HUDEP-2 (cell line): Measurements from ENCODE around the gene ACER1.

Experiments
- DNase-seq, 76 experiments: peaks; one replicate each; lab custom pipeline; 2025; ENCODE audit not compliant: unreplicated experiment in 76 of 76; lab: John Stamatoyannopoulos, UW

Gene ACER1

GRCh38 chr19:6270076-6270745 lies 63.2 kb downstream of the ACER1 start:
- no peak for DNase-seq

DNA sequence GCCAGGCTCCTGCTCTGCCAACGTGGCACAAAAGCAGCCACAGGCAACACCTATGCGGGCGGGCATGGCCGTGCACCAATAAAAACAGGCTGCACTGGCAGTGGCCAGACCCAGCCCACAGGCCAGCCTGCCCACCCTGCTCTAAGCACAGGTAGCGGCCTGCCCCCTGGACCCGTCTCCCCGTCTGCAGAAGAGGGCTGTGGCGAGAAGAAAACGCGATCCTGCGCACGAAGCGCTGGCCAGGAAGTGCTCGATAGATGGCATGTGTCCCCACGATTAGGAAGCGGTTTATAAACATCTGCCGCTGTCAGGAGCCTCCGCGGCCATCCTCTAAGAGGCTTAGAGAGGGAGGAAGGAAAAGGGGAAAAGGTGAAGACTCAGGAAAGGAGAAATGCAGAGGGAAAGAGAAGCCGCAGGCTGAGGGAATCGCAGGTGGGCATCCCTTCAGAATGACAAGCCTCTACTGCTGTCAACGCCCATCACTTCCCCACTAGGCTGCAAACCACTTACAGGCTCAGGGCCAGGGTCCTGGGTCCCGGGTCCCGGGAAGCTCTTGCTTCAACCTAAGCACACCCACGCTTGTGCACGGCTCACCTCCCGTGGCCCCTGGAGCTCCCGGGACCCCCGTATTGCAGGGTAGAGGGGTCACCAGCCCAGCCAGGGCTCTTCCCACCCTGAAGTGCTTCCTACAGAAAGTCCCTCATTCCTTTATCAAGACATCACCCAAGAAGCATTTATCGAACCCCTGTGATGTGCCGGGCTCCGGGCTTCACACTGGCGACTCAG lies 64.1 kb downstream of the ACER1 start:
- DNase-seq: no peak

DNA sequence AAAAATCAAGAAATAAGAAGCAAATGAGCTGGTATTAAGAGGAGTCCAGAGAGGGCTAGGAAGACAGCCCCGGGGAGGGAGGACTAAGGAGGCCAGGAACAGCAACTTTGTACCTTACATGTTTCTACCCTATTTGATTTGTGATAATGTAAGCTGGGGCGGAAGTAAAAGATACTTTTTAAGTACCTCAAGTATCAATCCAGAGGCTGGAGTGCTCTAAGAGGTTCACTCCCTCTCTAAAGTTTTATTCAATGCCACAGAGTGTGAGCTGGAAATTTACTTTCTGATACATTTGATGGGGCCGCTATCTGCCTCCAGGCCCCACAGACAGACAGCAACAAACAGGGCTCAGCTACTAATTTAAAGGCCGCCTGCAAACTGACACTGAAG lies 65.0 kb downstream of the ACER1 start:
- no peak for DNase-seq

GRCh38 chr19:6267552-6268381 lies 65.6 kb downstream of the ACER1 start:
- DNase-seq: no peak

DNA sequence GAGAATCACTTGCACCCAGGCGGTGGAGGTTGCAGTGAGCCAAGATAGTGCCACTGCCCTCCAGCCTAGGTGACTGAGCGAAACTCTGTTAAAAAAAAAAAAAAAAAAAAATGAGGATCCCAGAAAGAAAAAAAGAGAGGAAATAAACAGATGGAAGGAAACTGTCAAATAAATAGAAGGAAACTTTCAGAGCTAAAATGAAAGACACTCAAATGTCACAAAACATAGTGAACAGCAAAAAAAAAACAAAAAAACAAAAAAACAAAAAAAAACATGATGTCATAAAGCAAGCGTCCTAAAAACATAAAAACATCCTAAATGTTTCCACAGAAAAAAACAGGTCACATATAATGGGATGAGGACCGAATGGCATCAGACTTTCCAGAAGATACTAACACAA lies 68.6 kb downstream of the ACER1 start:
- DNase-seq: no peak

DNA sequence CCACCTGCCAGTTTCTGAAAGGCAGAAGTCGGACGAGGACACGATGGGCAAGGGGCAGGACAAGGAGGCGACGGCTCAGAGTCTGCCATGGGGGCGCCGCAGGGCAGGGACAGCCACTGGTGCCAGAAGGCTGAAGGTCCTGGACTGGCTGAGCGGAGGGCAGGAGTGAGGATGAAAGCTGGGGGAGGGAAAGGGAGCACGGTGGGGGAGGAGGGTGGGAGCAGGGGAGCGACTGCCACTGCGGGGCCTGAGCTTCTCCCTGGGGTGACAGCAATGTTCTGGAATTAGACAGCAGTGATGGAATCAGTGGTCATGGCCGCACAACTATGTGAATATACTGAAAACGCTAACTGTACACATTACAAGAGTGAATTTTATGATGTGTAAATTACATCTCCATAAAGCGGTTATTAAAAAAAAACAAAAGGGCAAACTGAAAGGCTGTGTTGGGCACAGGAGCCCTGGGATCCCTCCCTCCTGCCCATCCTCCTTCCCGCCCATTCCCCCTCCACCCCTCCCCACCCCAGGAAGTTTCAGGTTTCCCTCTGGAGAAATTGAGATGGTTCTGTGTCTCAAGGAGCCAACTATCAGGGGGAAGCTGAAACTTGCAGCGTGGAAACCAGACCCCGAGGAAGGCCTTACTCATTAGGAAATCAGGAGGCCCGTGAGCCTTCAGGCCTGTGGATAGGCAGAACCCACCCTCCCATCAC lies 69.5 kb downstream of the ACER1 start:
- DNase-seq: no peak

- DNase-seq: peak in 1 of 76 experiments; percentile 9
Observed at GRCh38 chr19:6263306-6263705, 70.1 kb downstream of the ACER1 start.

DNA sequence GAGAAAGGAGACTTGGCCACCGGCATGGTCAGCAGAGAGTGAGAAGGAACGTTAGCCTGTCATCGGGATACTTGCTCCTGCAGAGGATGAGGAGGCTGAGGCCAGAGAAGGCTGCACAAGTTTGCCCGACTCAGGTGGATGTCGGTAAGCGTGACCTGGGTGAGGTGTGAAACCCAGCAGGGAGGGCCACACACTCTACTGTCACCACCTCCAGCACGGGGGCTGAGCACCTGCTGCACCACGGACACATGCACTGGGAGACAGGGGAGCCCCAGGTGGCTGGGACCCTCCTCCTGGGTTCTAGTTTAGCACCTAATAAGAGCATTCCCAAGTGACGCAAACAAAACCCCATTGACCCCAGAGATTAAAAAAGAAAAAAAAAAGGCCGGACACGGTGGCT lies 70.9 kb downstream of the ACER1 start:
- no peak for DNase-seq

GRCh38 chr19:6261883-6262282 lies 71.5 kb downstream of the ACER1 start:
- DNase-seq: no peak

- DNase-seq: peak in 15 of 76 experiments; percentile 8 to 45 (median 20)
Observed at GRCh38 chr19:6260912-6261650, 72.3 kb downstream of the ACER1 start.

- DNase-seq: no peak
Observed at GRCh38 chr19:6260376-6260775, 73.0 kb downstream of the ACER1 start.

GRCh38 chr19:6259312-6259861 lies 74.0 kb downstream of the ACER1 start:
- DNase-seq: no peak

DNA sequence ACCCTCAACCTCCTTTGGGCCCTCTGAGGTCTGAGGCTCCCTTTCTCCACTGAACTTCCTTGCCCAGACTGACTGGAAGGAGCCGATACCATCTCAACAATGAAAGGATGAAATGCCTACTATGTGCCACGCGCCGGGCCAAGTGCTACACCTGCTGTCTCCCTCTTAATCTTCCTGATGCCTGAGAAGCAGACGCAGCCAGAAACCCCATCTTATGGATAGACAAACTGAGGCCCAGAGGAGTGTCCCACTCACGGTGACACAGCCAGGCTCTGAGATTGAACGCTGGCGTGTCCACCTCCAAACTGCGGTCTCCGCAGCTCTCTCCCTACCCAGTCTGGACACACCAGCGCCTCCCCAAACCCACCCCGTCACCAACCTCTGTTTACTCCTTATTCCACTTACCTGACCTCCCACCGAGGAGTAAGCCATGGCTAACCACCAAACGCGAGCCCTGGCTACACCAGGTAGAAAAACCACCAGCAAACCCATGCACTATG lies 74.5 kb downstream of the ACER1 start:
- DNase-seq: no peak
